T-helper 2 cell treated with Interferon-gamma antibody and Interleukin-4, amounts not matched to agents 5 μg/mL and 100 μg/mL, for 36 hours (primary cell): ENCODE data around the gene UCMA.

Experiments used
- DNase-seq: peaks from one replicate; pipeline ENCODE4 v3.0.0; 2021; ENCODE audit warnings: low spot score
- H3K27ac Mint-ChIP-seq: one replicate; pipeline ENCODE4 v1.8.0; 2021; ENCODE audit warnings: mild to moderate bottlenecking, mixed read lengths
- H3K27me3 Mint-ChIP-seq: one replicate; pipeline ENCODE4 v1.8.0; 2021; ENCODE audit warnings: low read depth, mixed read lengths
- H3K36me3 Mint-ChIP-seq: one replicate; pipeline ENCODE4 v1.8.0; 2021; ENCODE audit warnings: low read depth, mixed read lengths
- H3K4me1 Mint-ChIP-seq: one replicate; pipeline ENCODE4 v1.8.0; 2021; ENCODE audit warnings: low read depth, mixed read lengths
- H3K4me3 Mint-ChIP-seq: one replicate; pipeline ENCODE4 v1.8.0; 2022; ENCODE audit warnings: mild to moderate bottlenecking, moderate library complexity, mixed read lengths
- H3K9me3 Mint-ChIP-seq: one replicate; pipeline ENCODE4 v1.8.0; 2021; ENCODE audit warnings: mixed read lengths

The UCMA gene

DNA sequence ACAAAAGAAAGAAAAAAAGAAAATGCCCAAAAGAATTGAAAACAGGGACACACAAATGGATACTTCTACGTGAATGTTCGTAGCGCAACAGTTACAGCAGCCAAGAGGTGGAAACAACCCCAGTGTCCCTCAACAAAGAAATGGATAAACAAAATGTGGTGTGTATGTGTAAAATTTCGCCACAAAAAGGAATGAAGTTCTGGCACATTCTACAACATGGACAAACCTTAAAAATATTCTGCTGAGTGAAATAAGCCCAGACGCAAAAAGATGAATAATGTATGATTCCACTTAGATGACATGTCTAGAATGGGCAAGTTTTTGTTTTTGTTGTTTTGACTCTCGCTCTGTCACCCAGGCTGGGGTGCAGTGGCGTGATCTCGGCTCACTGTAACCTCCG is 10.9 kb downstream of the UCMA start:
- H3K9me3 Mint-ChIP-seq: no peaks in the 10 kb centered on the region
- H3K27ac Mint-ChIP-seq: no peak overlapping the region
- no peak for DNase-seq
- H3K4me3 Mint-ChIP-seq: no peak overlapping the region
- H3K4me1 Mint-ChIP-seq: no peaks in the 10 kb centered on the region
- no peaks in the 10 kb centered on the region for H3K36me3 Mint-ChIP-seq
- no peaks in the 10 kb centered on the region for H3K27me3 Mint-ChIP-seq

DNA sequence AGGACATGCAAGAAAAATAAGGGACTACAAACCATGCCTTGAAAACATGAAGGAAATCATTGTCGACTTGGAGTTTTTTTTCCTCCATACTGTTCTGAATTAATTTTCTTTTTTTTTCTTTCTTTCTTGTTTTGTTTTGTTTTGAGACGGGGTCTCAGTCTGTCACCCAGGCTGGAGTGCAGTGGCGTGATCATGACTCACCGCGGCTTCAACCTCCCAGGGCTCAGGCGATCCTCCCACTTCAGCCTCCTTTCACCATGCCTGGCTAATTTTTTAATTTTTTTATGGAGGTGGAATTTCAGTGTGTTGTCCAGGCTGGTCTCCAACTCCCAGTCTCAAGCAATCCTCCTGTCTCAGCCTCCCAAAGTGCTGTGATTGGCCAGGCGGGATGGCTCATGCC is 11.6 kb downstream of the UCMA start:
- H3K4me3 Mint-ChIP-seq: no peak overlapping the region

GRCh38 chr10:13222151-13222550 is 12.0 kb downstream of the UCMA start:
- Mint-ChIP-seq H3K4me3 (no peak overlapping the region), H3K9me3 (no peaks in the 10 kb centered on the region), H3K36me3 (no peaks in the 10 kb centered on the region), H3K4me1 (no peaks in the 10 kb centered on the region), H3K27me3 (no peaks in the 10 kb centered on the region), H3K27ac (no peak overlapping the region)
- DNase-seq: no peak

More for the DNA sequence above, 11.6 kb downstream of the UCMA start:
- Mint-ChIP-seq H3K36me3 (no peaks in the 10 kb centered on the region), H3K27me3 (no peaks in the 10 kb centered on the region), H3K27ac (no peak overlapping the region), H3K4me1 (no peaks in the 10 kb centered on the region), H3K9me3 (no peaks in the 10 kb centered on the region)
- DNase-seq: no peak

DNA sequence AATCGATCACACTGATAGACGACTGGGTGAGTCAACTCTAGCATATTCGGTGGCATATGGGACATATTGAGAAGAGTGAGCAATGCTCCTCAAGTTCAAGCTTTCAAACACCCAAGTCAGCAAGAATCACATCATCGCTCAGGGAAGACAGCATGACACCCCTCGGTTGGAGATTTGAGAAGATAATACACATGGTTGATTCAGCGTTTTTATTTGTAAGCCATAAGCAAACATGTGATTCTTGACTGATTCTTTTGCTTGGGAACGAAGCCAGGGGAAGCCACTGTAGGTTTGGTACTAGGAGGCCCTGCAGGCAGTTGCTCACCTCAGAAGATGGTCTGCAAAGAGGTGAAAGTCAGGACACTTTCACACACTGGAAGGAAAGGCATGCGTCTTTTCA is 12.6 kb downstream of the UCMA start:
- Mint-ChIP-seq H3K4me3 (no peak overlapping the region), H3K27me3 (no peaks in the 10 kb centered on the region), H3K36me3 (no peaks in the 10 kb centered on the region), H3K9me3 (no peaks in the 10 kb centered on the region), H3K4me1 (no peaks in the 10 kb centered on the region), H3K27ac (no peak overlapping the region)
- DNase-seq: no peak

DNA sequence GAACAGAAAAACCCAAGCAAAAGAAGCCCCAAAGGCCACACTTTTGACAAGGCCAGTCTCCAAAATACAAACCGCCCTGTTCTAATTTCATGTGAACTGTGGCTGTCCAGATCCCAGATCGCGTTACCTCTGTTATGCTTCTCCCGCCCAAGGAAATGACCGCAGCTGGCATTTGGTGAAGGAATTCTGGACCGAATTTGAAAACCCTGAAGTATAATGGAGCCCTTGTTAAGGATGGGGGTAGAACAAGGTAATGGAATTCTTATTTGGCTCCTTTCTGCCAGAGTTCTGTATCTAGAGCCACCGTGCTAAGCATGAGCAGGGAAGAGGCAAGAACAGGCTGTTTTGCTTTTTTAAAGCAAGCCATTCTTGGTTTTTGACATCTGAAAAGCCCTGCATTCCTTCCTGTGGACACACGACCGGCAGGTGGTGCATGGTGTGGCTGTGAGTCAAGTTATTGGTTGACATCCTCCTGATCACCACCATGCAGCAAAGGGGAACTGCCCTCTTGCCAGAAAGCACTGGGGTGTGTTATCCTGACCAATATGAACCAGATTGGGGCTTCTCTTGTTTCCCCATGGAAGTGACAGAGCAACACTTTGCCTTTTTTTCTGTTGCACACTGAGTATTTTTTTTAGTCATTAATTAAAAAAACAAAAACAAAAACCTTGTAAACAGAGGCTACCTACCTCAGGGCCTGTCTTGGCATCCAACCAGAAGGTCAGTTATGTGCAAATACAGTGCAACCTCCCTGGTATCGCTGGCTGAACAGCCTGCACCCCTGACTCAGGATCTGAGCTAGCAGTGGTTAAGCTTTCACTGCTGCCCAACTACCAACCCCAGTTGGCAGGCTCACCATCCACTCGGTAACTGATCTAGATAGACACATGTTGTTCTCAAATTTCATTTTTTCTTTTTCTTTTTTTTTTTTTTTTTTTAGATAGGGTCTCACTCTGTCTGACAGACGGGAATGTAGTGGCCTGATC is 14.2 kb downstream of the UCMA start:
- Mint-ChIP-seq H3K36me3 (no peaks in the 10 kb centered on the region), H3K4me3 (no peak overlapping the region), H3K4me1 (no peaks in the 10 kb centered on the region), H3K27ac (no peak overlapping the region), H3K9me3 (no peaks in the 10 kb centered on the region), H3K27me3 (no peaks in the 10 kb centered on the region)
- no peak for DNase-seq

DNA sequence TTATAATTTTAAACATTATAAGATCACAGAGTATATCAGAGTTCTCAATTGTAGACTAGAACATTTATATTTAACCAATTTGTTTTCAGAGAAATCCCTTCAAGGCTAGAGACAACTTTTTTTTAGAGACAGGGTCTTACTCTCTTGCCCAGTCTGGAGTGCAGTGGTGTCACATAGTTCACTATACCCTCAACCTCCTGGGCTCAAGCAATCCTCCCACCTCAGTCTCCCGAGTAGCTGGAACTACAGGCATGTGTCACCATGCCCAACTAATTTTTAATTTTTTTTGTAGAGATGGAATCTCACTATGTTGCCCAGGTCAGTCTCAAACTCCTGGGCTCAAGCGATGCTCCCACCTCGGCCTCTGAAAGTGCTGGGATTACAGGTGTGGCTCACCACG is 15.3 kb downstream of the UCMA start:
- DNase-seq: no peak
- Mint-ChIP-seq H3K36me3 (peaks cover 4% of the 10 kb centered on the region), H3K27ac (no peak overlapping the region), H3K27me3 (no peaks in the 10 kb centered on the region), H3K9me3 (no peaks in the 10 kb centered on the region), H3K4me1 (peaks cover 2% of the 10 kb centered on the region), H3K4me3 (no peak overlapping the region)

- Mint-ChIP-seq H3K9me3 (no peaks in the 10 kb centered on the region), H3K36me3 (peaks cover 28% of the 10 kb centered on the region), H3K27me3 (no peaks in the 10 kb centered on the region), H3K4me3 (no peak overlapping the region), H3K27ac (no peak overlapping the region), H3K4me1 (peaks cover 2% of the 10 kb centered on the region)
- no peak for DNase-seq
Observed at GRCh38 chr10:13213163-13213562, 21.0 kb downstream of the UCMA start.

DNA sequence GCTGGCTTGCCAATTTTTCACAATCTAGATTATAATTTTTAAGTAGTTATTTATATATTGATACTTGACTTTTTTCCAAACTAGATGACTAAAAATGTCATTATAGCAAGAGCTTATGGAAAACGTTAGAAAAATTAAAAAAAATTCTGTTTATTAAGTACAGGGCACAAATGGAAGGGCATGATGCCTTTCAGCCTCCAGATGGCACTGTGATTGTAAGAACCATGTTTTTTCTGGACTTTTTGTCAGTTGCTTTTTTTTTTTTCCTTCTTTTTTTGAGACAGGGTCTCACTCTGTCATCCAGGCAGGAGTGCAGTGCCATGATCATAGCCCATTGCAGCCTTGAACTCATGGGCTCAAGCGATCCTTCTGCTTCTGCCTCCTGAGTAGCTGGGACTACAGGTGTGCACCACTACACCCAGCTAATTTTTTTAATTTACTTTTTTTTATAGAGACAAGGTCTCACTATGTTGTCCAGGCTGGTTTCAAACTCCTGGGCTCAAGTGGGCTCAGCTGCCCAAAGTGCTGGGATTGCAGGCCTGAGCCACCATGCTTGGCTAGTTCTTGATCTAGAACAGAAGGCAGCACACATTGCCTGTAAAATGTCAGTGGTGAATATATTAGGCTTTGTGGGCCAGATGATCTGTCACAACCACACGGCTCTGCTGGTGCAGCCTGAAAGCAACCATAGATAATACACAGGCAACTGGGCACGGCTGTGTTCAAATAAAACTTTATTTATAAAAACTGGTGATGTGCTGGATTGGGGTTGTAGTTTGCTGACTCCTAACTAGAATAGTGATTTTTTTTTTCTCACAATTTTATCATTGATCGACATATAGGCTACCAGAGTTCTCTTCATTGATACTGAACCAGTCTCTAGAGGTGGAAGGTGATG is 27.4 kb downstream of the UCMA start:
- Mint-ChIP-seq H3K36me3 (peaks cover 51% of the 10 kb centered on the region), H3K4me1 (no peaks in the 10 kb centered on the region), H3K27me3 (no peaks in the 10 kb centered on the region), H3K27ac (no peak overlapping the region), H3K9me3 (no peaks in the 10 kb centered on the region), H3K4me3 (no peak overlapping the region)
- DNase-seq: no peak

GRCh38 chr10:13206091-13206490 is 28.1 kb downstream of the UCMA start:
- H3K4me1 Mint-ChIP-seq: no peaks in the 10 kb centered on the region
- H3K27me3 Mint-ChIP-seq: no peaks in the 10 kb centered on the region
- H3K36me3 Mint-ChIP-seq: peaks cover 56% of the 10 kb centered on the region
- no peak for DNase-seq
- H3K4me3 Mint-ChIP-seq: no peak overlapping the region
- no peaks in the 10 kb centered on the region for H3K9me3 Mint-ChIP-seq
- H3K27ac Mint-ChIP-seq: no peak overlapping the region

- no peak for DNase-seq
- H3K4me3 Mint-ChIP-seq: no peak overlapping the region
- no peak overlapping the region for H3K27ac Mint-ChIP-seq
- H3K36me3 Mint-ChIP-seq: peaks cover 47% of the 10 kb centered on the region
- H3K27me3 Mint-ChIP-seq: no peaks in the 10 kb centered on the region
- no peaks in the 10 kb centered on the region for H3K4me1 Mint-ChIP-seq
- H3K9me3 Mint-ChIP-seq: no peaks in the 10 kb centered on the region
Observed at GRCh38 chr10:13201132-13201531, 33.0 kb downstream of the UCMA start.

DNA sequence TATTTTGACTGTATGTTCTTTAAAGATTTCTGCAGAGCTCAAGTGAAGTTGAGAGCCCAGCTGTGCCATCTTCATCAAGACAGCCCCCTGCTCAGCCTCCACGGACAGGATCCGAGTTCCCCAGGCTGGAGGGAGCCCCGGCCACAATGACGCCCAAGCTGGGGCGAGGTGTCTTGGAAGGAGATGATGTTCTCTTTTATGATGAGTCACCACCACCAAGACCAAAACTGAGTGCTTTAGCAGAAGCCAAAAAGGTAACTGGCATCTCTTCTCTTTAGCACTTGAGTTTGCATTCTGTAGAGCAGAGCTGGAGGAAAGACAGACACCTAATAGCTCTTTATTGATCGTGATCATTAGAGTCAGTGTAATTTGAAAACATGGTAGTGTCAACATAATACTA is 39.2 kb downstream of the UCMA start:
- H3K4me1 Mint-ChIP-seq: no peaks in the 10 kb centered on the region
- H3K27ac Mint-ChIP-seq: no peak overlapping the region
- H3K9me3 Mint-ChIP-seq: no peaks in the 10 kb centered on the region
- peaks cover 39% of the 10 kb centered on the region for H3K36me3 Mint-ChIP-seq
- H3K27me3 Mint-ChIP-seq: no peaks in the 10 kb centered on the region
- DNase-seq: no peak
- H3K4me3 Mint-ChIP-seq: no peak overlapping the region

DNA sequence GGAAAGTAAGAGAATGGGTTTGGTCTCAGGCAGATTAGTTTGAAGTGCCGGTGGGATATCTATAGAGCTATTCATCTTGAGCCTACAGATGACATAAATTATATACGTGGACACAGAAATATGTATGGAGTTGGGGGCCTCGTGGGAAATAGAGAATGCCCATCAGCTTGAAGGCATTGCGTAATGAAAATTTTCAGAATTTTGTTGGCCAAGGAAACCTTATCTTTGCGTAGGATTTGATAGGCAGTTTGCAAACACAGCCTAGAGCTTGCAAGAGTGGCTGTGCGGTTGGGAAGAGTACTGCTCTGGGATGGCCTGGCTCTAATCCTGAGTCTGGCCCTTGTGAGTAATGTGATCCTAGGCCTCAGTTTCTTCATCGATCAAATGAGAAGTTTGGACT is 40.5 kb downstream of the UCMA start:
- Mint-ChIP-seq H3K27me3 (no peaks in the 10 kb centered on the region), H3K36me3 (peaks cover 40% of the 10 kb centered on the region), H3K4me3 (no peak overlapping the region), H3K9me3 (no peaks in the 10 kb centered on the region), H3K4me1 (no peaks in the 10 kb centered on the region), H3K27ac (no peak overlapping the region)
- no peak for DNase-seq

DNA sequence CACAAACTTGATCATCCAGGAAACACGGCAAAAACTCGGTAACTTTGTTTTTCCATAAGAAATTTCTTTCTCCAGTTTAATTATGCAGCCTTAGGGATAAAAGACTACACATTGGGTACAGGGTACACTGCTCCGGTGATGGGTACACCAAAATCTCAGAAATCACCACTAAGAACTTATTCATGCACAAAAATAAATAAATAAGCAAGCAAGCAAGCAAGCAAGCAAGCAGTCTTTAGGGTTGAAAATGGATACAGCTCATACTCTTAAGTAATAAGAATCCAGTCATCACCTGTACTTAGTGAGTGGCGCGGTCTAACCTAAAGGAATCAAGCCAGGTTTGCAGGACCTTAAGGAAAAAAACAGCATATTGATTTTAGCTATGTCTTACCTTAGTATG is 42.8 kb downstream of the UCMA start:
- Mint-ChIP-seq H3K36me3 (peaks cover 50% of the 10 kb centered on the region), H3K27ac (no peak overlapping the region)

GRCh38 chr10:13190816-13191215 is 43.4 kb downstream of the UCMA start:
- Mint-ChIP-seq H3K27me3 (no peaks in the 10 kb centered on the region), H3K4me1 (no peaks in the 10 kb centered on the region), H3K4me3 (no peak overlapping the region), H3K27ac (no peak overlapping the region), H3K9me3 (no peaks in the 10 kb centered on the region), H3K36me3 (peaks cover 55% of the 10 kb centered on the region)
- DNase-seq: no peak

More for the DNA sequence above, 42.8 kb downstream of the UCMA start:
- Mint-ChIP-seq H3K4me3 (no peak overlapping the region), H3K9me3 (no peaks in the 10 kb centered on the region), H3K4me1 (no peaks in the 10 kb centered on the region), H3K27me3 (no peaks in the 10 kb centered on the region)
- no peak for DNase-seq
